Endometrial microvascular endothelial cells (primary cell): ENCODE measurements around the gene ZFPM1. TPM values are rescaled to one million over a fixed set of nuclear protein-coding genes. Genes with fewer than 3 reads are reported as not detected.
"Not testable (repeated sequence)": the region's sequence is repeated elsewhere in the genome, so short reads cannot be mapped to it uniquely, and the experiment has no call there.

Source experiments
- in situ Hi-C: cut with HindIII; loops from 2 replicates; pipeline ENCODE4 v1.10.0; 2017; ENCODE audit warnings: low sequenced_read_pairs, low pct_unique_long_range_greater_than_20kb; ENCODE audit errors: inconsistent ontology term
- total RNA-seq: library from RNA; depleted of rRNA; stranded (reverse); fragments of >200 nt; gene quantifications from one replicate; pipeline ENCODE4 v1.2.3, GENCODE V29; 2015; ENCODE audit errors: inconsistent ontology term

The ZFPM1 gene
- total RNA-seq = 1.2 TPM

GRCh38 chr16:88453217-88453531 lies at the start of gene ZFPM1:
Gene ZFPM1, plus strand, starts transcription at chr16:88453280. Its CDS starts 359 bp downstream, at chr16:88453639.
- in situ Hi-C loops = no loop called here

DNA sequence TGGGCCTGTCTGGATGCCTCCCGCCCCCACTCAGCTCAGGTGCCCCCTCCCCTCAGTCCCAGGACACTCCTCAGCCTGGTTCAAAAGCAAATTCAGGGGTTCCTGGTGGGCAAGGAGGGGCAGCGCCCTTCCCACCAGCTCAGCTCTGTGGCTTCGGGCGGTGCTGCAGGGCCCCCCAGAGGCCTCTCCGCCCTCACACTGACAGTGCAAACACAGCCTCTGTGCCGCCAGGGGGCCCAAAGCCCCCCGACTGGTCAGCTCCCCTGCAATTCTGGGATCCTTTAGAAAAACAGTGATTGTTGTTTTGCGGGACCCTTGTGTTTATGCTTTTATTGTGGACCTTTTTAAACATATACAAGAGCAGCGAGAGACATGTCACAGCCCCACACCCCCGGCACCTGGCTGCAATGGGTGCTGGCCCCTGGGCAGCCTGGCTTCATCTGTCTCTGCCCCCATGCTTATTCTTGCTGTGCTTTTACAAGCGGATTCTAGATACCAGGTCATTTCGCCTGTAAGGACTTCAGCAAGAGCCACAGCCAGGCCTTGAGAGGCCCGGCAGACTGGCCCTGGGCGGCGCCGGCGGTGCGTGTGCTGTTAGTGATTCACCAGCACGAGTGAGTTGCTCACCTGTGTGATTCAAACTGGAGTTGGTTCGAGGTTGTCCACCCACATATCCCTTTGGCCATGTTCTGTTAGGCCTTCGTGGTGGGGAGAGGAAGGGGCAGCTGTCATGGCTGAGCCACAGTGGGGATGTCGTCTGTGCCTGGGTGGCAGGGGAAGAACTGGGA lies 49.1 kb upstream of the ZFPM1 start:
- in situ Hi-C loops = no loop called here

DNA sequence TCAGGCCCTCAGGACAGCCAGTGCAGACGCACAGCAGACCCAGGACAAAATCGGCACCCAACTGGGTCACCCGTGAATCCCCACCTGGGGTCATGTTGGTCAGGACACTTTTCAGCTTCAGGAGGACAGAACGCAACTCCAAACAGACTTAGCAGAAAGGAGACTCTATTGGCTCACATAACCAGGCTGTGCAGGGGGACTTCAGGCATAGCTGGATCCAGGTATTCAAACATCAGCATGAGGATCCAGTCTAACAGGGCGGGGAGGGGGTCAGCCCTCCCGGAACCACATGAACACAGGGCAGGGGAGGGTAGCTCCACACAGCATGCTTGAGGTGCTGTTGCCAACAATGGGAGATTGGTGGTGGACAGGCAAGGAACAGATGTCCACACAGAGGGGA lies 48.3 kb upstream of the ZFPM1 start:
- in situ Hi-C loops = no loop called here

GRCh38 chr16:88405216-88406060 lies 47.6 kb upstream of the ZFPM1 start:
- in situ Hi-C loops = no loop called here

DNA sequence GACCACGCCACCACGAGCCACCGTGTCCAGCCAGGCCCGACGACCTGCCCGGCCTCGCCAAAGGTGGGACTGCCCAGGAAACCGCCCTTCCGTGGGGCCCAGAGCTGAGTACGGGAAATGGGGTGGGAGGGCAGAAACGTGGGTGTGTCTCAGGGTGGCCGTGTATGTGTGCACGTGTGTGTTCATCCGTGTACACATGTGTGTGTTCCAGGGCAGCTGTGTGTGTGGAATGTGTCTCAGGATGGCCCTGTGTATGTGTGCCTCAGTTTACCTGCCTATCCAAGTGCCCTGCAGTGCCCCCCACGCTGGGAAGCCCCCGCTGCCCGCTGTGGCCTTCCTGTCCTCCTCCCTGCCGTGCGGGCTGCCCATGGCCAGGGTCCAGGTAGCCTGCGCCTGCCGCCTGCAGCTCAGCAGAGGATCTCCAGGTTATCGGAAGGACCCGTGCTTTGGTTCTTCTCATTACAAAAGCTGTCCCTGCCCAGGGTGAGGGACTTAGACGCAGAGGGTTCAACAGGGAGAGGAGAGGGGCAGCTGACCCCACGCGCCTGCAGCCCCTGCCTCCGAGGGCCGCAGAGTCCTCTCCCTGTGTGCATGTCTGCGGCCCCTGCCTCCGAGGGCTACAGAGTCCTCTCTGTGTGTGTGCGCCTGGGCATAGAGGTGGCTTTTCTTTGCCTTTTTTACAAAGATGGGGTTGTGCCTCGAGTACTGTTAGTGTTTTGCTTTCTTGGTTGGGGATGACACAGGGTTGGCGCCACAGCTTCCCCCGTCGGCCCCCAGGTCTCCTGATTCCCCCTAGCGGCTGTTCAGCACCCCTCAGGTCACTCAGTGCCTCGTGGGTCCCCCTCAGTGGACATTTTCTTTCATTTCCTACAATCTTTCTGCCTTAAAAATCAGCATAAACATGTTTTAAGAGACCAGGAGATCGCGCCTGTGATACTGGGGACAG lies 46.7 kb upstream of the ZFPM1 start:
- in situ Hi-C loops = no loop called here

- in situ Hi-C loops = no loop called here
Measured at GRCh38 chr16:88407042-88407420, 46.0 kb upstream of the ZFPM1 start.

DNA sequence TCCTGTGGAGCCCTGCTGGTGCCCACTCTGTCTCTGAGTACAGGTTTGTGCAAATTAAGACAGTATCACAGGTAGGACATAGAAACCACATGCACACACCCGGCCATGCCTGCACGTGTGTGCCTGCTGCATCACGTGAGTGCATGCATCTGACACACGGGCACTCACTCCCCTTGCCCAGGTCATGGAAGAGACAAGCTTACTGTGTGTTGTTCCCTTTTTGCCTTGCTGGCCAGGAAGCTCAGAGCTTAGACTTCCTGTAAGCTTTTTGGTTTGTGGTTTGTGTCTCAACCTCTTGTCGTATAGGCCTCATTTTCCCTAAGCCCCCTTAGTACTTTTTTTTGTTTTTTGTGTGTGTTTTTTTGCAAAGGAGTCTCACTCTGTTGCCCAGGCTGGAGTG lies 45.3 kb upstream of the ZFPM1 start:
- in situ Hi-C loops = no loop called here

DNA sequence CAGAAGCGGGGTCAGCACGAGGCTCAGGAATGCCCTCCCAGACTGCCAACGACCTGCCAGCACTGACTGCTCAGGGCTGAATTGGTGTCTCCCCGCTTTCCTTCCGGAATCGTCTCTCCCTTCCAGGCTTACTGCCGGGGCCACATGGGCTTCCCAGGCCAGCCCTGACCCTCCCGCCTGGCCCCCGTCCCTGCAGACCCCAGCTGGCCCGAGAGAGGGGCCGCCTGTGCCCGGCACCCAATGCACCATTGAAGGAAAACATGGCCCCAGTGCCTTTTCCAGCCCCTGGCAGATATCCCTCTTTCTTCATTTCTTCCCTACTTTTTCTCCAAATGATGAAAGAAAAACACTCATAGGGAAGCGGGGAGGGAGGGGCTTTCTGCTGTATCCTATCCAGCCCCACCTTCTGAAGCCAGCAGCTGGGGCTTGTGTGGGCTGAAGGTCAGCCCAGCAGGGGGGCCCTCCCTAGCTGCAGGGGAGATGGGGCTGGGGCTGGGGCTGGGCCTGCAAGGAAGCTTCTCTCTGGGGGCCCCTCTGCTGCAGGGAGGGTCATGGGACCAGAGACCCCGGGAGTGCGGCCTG lies 44.4 kb upstream of the ZFPM1 start:
- in situ Hi-C loops = no loop called here

- in situ Hi-C loops = no loop called here
Measured at GRCh38 chr16:88409296-88410065, 43.6 kb upstream of the ZFPM1 start.

GRCh38 chr16:88410297-88410968 lies 42.6 kb upstream of the ZFPM1 start:
- in situ Hi-C loops = not testable (repeated sequence)

DNA sequence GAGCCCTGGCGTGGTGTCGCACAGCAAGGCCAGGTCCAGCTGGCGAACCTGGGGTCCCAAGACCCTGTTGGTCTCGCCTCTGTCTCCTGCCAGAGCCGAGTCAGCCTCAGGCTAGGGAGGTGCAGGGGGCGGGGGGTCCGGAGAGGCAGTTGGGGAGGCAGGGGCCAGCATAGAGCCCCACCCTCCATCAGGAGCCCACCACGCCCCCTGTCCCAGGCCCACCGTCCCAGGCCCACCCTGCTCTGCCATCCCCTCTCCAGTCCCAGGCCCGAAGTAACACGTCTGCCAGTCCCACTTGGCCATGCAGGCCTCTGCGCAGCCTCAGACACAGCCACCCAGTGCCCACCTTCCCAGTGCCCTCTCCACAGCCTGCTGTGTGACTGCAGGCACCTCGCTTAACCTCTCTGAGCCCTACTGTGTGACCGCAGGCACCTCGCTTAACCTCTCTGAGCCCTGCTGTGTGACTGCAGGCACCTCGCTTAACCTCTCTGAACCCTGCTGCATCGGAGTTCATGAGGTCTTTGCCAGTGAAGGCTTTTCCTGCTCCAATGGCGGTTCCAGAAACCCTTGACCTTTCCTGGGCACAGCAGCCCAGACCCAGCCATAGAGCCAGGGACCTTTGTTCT lies 41.0 kb upstream of the ZFPM1 start:
- in situ Hi-C loops = no loop called here

DNA sequence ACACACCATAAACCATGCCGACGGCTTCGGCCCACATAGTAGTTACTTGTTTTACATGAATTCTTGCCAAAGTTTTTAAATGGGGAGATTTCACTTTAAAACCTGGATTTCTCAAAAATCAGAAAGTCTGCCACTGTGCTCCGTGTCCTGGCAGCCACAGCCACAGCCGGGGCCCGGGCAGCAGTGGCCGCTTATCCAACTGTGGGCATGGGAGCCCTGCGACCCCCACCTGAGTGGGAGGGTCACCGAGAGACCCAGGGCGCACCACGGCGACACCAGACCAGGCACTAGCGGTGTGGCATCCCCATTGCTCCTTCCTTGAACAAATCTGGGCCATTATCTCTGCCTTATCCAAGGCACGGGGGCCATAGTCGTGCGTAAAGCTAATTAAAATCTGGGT lies 40.3 kb upstream of the ZFPM1 start:
- in situ Hi-C loops = no loop called here

GRCh38 chr16:88413231-88413630 lies 39.8 kb upstream of the ZFPM1 start:
- in situ Hi-C loops = no loop called here

- in situ Hi-C loops = no loop called here
Measured at GRCh38 chr16:88413631-88414030, 39.4 kb upstream of the ZFPM1 start.

DNA sequence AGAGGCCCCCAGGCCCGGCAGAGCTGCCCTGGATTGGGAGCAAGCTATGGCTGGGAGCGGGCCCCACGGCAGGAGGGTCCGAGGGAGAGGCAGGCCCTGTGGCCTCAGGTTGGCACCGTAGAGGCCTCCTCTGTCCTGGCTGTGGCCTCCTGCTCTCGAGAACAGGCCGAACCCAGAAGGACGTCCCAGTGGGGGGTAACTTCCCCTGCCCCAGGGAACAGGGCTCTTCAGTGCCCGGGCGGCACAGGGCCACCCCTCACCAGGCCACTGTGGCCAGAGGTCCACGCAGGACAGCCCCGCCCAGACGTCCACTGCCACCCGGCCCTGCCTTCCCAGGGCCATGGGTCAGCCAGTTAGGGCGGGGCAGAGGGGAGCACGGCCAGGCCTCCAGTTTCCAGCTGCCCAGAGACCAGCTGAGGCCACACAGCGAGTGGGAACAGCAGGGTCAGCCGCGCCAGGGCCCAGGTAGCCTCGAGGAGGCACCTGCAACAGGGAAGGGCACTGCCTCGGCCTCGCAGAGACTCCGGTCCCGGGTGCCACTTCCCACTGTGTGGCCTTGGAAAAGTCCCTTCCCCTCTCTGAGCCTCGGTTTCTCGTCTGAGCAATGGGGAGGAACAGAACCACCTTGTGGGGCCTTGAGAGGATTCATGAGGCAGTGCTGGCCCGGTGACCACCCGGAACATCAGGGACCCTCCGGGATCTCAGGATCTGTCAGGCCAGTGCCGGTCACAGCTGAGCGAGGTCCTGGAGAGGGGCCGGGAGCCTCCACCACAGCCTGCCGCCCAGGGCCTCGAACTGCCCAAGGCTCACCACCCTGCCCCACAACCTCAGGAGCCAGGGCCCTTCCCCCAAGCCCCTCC lies 38.3 kb upstream of the ZFPM1 start:
- in situ Hi-C loops = no loop called here

DNA sequence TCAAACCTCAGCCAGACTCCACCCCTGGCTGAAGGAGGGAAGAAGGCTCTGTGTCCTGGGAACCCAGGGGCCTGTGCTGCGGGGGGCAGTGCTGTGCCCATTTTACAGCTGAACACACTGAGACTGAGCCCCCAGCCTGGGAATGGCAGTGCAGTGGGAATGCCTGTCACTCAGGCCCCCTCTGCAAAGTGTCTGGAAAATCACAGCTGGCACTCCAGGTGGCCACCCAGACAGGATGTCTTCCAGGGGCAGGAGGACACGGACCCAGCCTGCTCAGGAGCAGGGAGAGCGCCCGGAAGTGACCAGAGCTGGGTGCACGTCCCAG lies 37.7 kb upstream of the ZFPM1 start:
- in situ Hi-C loops = no loop called here
